ENCODE data around the gene NCK2. TPM values are rescaled to one million over a fixed set of nuclear protein-coding genes. Genes with fewer than 3 reads are reported as not detected.

The NCK2 gene
- total and polyA plus RNA-seq, 2 experiments from 2014 or later: 55.0 to 65.9 TPM

DNA sequence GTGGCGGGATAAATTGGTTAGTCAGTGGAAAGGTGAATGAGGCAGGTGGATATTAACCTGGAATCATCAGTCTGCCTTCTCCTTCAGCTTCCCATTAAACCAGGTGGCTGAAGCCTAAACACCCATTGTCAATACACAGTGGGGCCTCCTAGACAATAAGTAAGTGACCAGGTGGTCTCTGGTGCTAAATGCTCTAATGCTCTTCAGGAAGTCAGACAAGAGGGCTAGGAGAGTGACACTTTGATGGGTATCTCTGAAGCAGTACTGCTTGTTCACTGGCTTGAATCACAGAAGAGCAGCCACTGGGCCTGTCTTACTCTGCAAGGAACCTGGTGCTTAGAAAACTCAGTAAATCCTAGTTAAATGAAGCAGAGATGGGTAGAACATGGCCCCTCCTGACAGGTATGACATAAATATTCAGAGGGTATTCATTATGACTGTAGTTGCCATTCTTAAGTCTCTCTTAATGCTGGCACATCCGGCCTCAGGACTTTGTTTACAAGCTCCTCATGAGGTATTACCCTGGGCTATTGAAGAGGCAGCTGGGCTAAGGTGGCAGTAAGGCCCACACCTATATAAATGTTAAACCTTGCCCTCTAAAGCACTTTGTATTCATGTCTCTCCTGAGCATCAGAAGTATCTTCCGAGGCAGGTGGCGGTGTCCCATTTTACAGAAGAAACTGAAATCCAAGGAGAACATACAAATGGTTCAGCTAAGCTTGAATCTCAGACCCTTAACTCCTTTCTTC is 104.9 kb downstream of the NCK2 start:
- Histone ChIP-seq H3K27ac (no peak overlapping the region), H3K36me3 (no peaks in the 10 kb centered on the region), H3K4me3 (no peak overlapping the region), H3K9me3 (ENCODE audit: low read depth) (no peaks in the 10 kb centered on the region), H3K4me1 (ENCODE audit: low read depth) (no peaks in the 10 kb centered on the region), H3K27me3 (no peaks in the 10 kb centered on the region)
- TF ChIP-seq, protein P1, sequence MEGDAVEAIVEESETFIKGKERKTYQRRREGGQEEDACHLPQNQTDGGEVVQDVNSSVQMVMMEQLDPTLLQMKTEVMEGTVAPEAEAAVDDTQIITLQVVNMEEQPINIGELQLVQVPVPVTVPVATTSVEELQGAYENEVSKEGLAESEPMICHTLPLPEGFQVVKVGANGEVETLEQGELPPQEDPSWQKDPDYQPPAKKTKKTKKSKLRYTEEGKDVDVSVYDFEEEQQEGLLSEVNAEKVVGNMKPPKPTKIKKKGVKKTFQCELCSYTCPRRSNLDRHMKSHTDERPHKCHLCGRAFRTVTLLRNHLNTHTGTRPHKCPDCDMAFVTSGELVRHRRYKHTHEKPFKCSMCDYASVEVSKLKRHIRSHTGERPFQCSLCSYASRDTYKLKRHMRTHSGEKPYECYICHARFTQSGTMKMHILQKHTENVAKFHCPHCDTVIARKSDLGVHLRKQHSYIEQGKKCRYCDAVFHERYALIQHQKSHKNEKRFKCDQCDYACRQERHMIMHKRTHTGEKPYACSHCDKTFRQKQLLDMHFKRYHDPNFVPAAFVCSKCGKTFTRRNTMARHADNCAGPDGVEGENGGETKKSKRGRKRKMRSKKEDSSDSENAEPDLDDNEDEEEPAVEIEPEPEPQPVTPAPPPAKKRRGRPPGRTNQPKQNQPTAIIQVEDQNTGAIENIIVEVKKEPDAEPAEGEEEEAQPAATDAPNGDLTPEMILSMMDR (IDR thresholded peaks at IDR 0.05; ENCODE audit: low read depth, low read length): no peak
- DNase-seq (ENCODE audit: low read depth in 1 of 2, low spot score in 1 of 2): no peak

DNA sequence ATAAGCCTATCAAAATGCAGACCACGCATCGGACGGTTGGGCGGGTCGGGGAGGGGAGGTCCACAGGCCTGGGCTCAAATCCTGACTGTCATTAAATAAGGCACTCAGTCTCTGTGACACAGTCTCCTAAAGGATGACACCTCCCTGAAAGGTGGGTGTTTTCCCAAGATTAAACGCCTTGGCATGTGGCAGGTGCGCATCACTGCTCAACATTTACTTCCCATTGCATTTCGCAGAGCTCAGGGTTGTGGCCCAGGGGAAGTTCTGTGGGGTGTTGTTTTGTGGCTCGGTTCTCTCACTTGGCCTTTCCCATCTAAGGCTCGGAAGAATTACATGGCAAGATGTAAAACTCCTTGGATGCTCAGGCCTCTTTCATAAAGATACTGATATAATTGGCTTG is 107.4 kb downstream of the NCK2 start:
- Histone ChIP-seq H3K9me3 (ENCODE audit: low read depth) (no peaks in the 10 kb centered on the region), H3K27me3 (no peaks in the 10 kb centered on the region), H3K4me1 (ENCODE audit: low read depth) (no peaks in the 10 kb centered on the region), H3K36me3 (no peaks in the 10 kb centered on the region), H3K4me3 (no peak overlapping the region), H3K27ac (no peak overlapping the region)
- TF ChIP-seq, protein P1 (IDR thresholded peaks at IDR 0.05; ENCODE audit: low read depth, low read length): no peak
- DNase-seq (ENCODE audit: low read depth in 1 of 2, low spot score in 1 of 2): no peak

DNA sequence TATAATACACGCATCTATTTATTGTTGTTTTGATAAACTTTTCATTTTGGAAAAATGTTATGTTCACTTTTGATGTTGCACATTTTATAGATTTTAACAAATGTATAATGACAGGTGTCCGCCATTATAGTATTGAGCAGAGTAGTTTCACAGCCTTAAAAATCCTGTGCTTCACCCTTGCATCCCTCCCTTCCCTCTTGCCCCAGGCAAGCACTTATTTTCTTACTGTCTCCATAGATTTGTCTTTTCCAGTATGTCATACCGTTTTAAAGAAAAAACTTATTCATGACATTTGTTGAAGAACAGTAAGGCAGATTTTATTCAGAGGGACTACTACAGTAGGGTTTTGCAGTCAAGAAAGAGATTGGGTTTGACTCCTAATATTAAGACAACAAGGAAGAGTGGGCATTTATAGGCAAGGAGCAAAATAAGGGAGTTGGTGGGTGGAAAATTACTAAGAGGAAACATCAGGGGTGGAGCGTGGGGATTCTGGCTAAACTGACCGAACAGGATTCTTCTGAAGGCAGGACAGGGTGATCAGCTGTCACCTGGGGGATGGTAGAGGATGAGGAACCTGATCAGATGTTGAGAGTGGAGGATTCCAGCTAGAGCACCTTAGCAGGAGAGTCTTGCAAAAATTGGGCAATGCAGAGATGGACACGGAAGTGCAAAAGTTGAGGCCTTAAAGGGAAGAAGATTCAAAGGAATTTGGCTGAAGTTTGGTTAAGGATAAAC is 108.8 kb downstream of the NCK2 start:
- no peak for DNase-seq (ENCODE audit: low read depth in 1 of 2, low spot score in 1 of 2)
- TF ChIP-seq, protein P1 (IDR thresholded peaks at IDR 0.05; ENCODE audit: low read depth, low read length): no peak
- no peak overlapping the region for H3K27ac ChIP-seq

DNA sequence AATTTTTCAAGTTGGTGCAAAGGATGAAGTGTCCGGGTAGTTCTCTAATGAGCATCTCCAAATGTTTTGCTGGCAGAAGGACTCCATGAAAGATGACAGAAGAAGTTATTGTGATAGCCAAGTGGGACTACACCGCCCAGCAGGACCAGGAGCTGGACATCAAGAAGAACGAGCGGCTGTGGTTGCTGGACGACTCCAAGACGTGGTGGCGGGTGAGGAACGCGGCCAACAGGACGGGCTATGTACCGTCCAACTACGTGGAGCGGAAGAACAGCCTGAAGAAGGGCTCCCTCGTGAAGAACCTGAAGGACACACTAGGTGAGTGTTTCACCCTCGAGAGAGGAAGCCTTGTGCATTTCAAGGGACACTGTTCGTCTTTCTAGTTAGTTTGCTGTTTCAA is 110.3 kb downstream of the NCK2 start:
- Histone ChIP-seq H3K27ac (no peak overlapping the region), H3K4me1 (ENCODE audit: low read depth) (no peaks in the 10 kb centered on the region), H3K4me3 (no peak overlapping the region), H3K9me3 (ENCODE audit: low read depth) (no peaks in the 10 kb centered on the region), H3K36me3 (no peaks in the 10 kb centered on the region), H3K27me3 (no peaks in the 10 kb centered on the region)
- TF ChIP-seq, protein P1 (IDR thresholded peaks at IDR 0.05; ENCODE audit: low read depth, low read length): no peak
- no peak for DNase-seq (ENCODE audit: low read depth in 1 of 2, low spot score in 1 of 2)

More for the DNA sequence above, 108.8 kb downstream of the NCK2 start:
- no peak overlapping the region for H3K4me3 ChIP-seq
- no peaks in the 10 kb centered on the region for H3K4me1 ChIP-seq (ENCODE audit: low read depth)
- H3K9me3 ChIP-seq (ENCODE audit: low read depth): no peaks in the 10 kb centered on the region
- H3K36me3 ChIP-seq: no peaks in the 10 kb centered on the region
- no peaks in the 10 kb centered on the region for H3K27me3 ChIP-seq

DNA sequence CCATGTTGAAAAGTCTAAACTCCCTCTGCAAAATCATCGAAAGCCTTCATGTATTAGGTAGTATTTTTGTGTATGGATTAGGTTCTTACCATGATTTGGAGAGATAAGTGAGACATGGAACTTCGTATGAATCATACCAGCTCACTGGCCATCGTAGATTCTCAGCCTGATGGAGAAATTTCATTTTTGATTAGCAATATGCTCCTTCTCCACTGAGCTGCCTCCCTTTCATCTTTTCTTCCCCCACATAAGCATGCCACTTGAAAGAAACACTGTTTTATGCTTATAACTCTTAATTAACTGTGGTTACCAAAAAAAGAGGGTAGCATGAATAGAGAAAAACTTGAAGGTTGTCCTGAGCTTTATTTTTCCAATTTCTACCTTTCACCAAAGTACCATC is 111.9 kb downstream of the NCK2 start:
- Histone ChIP-seq H3K27me3 (no peaks in the 10 kb centered on the region), H3K36me3 (no peaks in the 10 kb centered on the region), H3K4me1 (ENCODE audit: low read depth) (no peaks in the 10 kb centered on the region), H3K27ac (no peak overlapping the region), H3K4me3 (no peak overlapping the region), H3K9me3 (ENCODE audit: low read depth) (no peaks in the 10 kb centered on the region)
- TF ChIP-seq, protein P1 (IDR thresholded peaks at IDR 0.05; ENCODE audit: low read depth, low read length): no peak
- no peak for DNase-seq (ENCODE audit: low read depth in 1 of 2, low spot score in 1 of 2)
